ENCODE results near the gene ANAPC5.
"Not testable (repeated sequence)": the region's sequence is repeated elsewhere in the genome, so short reads cannot be mapped to it uniquely, and the experiment has no call there.

Gene ANAPC5

GRCh38 chr12:121374336-121374735, 22.1 kb upstream of the ANAPC5 start:
- H3K4me2 ChIP-seq (ENCODE audit: low read depth, low read length, poor library complexity, severe bottlenecking); H3K9me2 ChIP-seq (replicated peaks; ENCODE audit: insufficient read depth, low read length); H3F3A ChIP-seq (ENCODE audit: insufficient read depth); H3K27me3 ChIP-seq (ENCODE audit: low read length); H3K4me3 ChIP-seq (ENCODE audit: insufficient read depth, low read length, poor library complexity, severe bottlenecking); H3K9me3 ChIP-seq (ENCODE audit: insufficient read depth, low read length); H2AFZ ChIP-seq (ENCODE audit: low read depth, low read length, severe bottlenecking); H3K79me2 ChIP-seq (ENCODE audit: insufficient read depth, low read length); H4K20me1 ChIP-seq (ENCODE audit: low read depth, low read length); H3K27ac ChIP-seq (ENCODE audit: low read depth, low read length); H3K9ac ChIP-seq (ENCODE audit: low read length); H3K36me3 ChIP-seq (ENCODE audit: low read length): not testable (repeated sequence)

- no peaks in the 10 kb centered on the region for H3K79me2 ChIP-seq (ENCODE audit: insufficient read depth, low read length)
- no peak for TF ChIP-seq CTCF (IDR thresholded peaks at IDR 0.05; ENCODE audit: insufficient read depth, low read length, poor library complexity, severe bottlenecking)
- TF ChIP-seq EZH2phosphoT487 (conservative IDR thresholded peaks at IDR 0.05; ENCODE audit: low read length), result no peak
- H3K27me3 ChIP-seq (ENCODE audit: low read length), result no peaks in the 10 kb centered on the region
- H2AFZ ChIP-seq (ENCODE audit: low read depth, low read length, severe bottlenecking), result no peak overlapping the region
- H3K27ac ChIP-seq (ENCODE audit: low read depth, low read length), result no peak overlapping the region
- no peak overlapping the region for H3K4me2 ChIP-seq (ENCODE audit: low read depth, low read length, poor library complexity, severe bottlenecking)
- H4K20me1 ChIP-seq (ENCODE audit: low read depth, low read length), result no peaks in the 10 kb centered on the region
- H3F3A ChIP-seq (ENCODE audit: insufficient read depth), result no peaks in the 10 kb centered on the region
- H3K36me3 ChIP-seq (ENCODE audit: low read length), result no peaks in the 10 kb centered on the region
- H3K9me3 ChIP-seq (ENCODE audit: insufficient read depth, low read length), result no peaks in the 10 kb centered on the region
- no peak overlapping the region for H3K4me3 ChIP-seq (ENCODE audit: insufficient read depth, low read length, poor library complexity, severe bottlenecking)
- H3K9me2 ChIP-seq (replicated peaks; ENCODE audit: insufficient read depth, low read length), result no peaks in the 10 kb centered on the region
- H3K9ac ChIP-seq (ENCODE audit: low read length), result no peak overlapping the region
Observed at GRCh38 chr12:121373755-121374154, 21.5 kb upstream of the ANAPC5 start.

GRCh38 chr12:121371404-121371803, 19.2 kb upstream of the ANAPC5 start:
- Histone ChIP-seq H4K20me1 (ENCODE audit: low read depth, low read length) (no peaks in the 10 kb centered on the region), H3K79me2 (ENCODE audit: insufficient read depth, low read length) (no peaks in the 10 kb centered on the region), H3K9me3 (ENCODE audit: insufficient read depth, low read length) (no peaks in the 10 kb centered on the region), H3K27ac (ENCODE audit: low read depth, low read length) (no peak overlapping the region), H2AFZ (ENCODE audit: low read depth, low read length, severe bottlenecking) (no peak overlapping the region), H3K36me3 (ENCODE audit: low read length) (no peaks in the 10 kb centered on the region), H3F3A (ENCODE audit: insufficient read depth) (no peaks in the 10 kb centered on the region), H3K27me3 (ENCODE audit: low read length) (no peaks in the 10 kb centered on the region), H3K9me2 (replicated peaks; ENCODE audit: insufficient read depth, low read length) (no peaks in the 10 kb centered on the region), H3K4me3 (ENCODE audit: insufficient read depth, low read length, poor library complexity, severe bottlenecking) (no peak overlapping the region), H3K9ac (ENCODE audit: low read length) (no peak overlapping the region), H3K4me2 (ENCODE audit: low read depth, low read length, poor library complexity, severe bottlenecking) (no peak overlapping the region)
- TF ChIP-seq CTCF (IDR thresholded peaks at IDR 0.05; ENCODE audit: insufficient read depth, low read length, poor library complexity, severe bottlenecking) (no peak), EZH2phosphoT487 (conservative IDR thresholded peaks at IDR 0.05; ENCODE audit: low read length) (no peak)

GRCh38 chr12:121366063-121366459, 13.8 kb upstream of the ANAPC5 start:
- no peak overlapping the region for H3K27ac ChIP-seq (ENCODE audit: low read depth, low read length)
- H2AFZ ChIP-seq (ENCODE audit: low read depth, low read length, severe bottlenecking), result no peak overlapping the region
- H3K27me3 ChIP-seq (ENCODE audit: low read length), result no peaks in the 10 kb centered on the region
- no peak overlapping the region for H3K4me3 ChIP-seq (ENCODE audit: insufficient read depth, low read length, poor library complexity, severe bottlenecking)
- H3K36me3 ChIP-seq (ENCODE audit: low read length), result no peaks in the 10 kb centered on the region
- H4K20me1 ChIP-seq (ENCODE audit: low read depth, low read length), result no peaks in the 10 kb centered on the region
- H3K4me2 ChIP-seq (ENCODE audit: low read depth, low read length, poor library complexity, severe bottlenecking), result no peak overlapping the region
- no peaks in the 10 kb centered on the region for H3K9me2 ChIP-seq (replicated peaks; ENCODE audit: insufficient read depth, low read length)
- H3K9ac ChIP-seq (ENCODE audit: low read length), result no peak overlapping the region
- H3K79me2 ChIP-seq (ENCODE audit: insufficient read depth, low read length), result no peaks in the 10 kb centered on the region
- no peaks in the 10 kb centered on the region for H3F3A ChIP-seq (ENCODE audit: insufficient read depth)
- TF ChIP-seq EZH2phosphoT487 (conservative IDR thresholded peaks at IDR 0.05; ENCODE audit: low read length) (no peak), CTCF (IDR thresholded peaks at IDR 0.05; ENCODE audit: insufficient read depth, low read length, poor library complexity, severe bottlenecking) (no peak)
- H3K9me3 ChIP-seq (ENCODE audit: insufficient read depth, low read length), result no peaks in the 10 kb centered on the region

Data from SU-DHL-6 (cell line).